Activated CD4-positive, alpha-beta T cell treated with anti-CD3 and anti-CD28 coated beads, Interleukin-2, amount 50 U/mL, for 4 hours (primary cell): Measurements from ENCODE around the gene DYNLT5.
"Not testable (repeated sequence)": the region's sequence is repeated elsewhere in the genome, so short reads cannot be mapped to it uniquely, and the experiment has no call there.

ENCODE experiments used
- DNase-seq, 2 experiments: peaks; one replicate each; pipeline ENCODE4 v3.0.0-alpha.2; 2020

DYNLT5 gene

DNA sequence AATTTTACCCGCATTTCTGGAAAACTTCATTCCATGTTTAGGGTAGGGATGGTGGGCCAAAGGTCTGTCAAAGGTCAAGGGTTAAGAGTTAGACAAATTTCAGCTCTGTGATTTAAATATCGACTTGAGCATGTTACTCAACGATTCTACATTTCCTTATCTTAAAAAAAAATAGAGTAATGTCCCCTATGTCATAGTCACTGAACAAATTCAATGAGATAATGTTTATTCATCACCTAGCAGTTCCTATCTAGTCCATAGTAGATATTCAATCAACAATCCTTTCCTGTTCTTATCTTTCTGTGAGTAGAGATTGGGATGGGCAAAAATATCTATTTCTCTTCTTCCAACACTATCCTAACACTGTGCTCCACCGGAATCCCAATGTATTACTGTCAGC lies 1.1 kb upstream of the DYNLT5 start:
- no peak for DNase-seq

DNA sequence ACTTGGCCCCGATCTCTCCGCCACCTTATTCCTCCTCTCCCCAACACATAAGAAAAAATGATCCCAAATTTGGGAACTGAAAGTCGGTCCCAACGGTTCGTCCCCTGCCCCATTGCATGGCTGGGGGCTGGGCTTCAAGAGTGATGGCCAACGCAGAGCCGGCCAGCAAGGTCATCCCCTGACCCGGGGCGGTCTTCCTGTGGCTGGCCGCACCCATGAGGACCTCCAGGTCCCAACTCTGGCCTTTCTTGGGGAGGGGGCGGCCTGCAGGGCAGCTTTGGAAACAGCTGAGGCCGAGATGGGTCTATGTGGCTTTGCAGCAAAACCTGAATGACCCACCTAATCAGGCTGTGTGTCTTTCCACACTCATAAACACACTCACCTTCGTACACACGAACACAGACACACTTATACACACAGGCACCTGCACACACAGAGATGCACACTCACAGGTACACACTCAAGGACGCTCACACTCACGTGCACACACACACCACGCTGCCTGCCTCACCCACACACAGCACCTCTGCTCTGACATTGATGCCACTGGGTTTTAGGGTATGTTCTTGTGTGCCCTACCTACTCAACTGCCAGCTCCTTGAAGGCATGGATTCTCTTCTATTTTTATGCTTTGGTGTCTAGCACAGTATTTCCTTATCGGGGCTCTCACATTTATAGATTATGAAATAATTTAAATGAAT lies 562 bp downstream of the DYNLT5 start:
- no peak for DNase-seq

DNA sequence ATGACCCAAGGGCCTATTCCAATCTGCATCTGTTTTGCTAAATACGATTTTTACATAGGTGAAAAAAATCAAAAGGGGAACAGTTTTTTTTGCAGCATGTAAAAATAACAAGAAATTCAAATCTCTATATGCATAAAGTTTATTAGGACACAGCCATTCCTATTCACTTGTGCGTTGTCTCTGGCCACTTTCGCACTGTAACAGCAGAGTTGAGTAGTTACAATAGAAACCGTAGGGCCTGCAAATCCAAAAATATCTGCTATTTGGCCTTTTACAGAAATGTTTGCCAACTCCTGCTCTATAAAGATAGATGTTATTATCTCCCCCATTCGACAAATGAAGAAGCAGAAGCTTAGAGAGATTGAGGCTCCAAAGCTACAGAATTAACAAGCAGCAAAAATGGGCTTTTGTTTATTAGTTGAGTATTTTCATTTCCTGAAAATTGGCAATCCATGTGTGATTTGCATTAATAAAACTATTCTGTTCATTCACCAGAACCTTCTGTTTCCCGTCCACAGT lies 5.5 kb downstream of the DYNLT5 start:
- no peak for DNase-seq

DNA sequence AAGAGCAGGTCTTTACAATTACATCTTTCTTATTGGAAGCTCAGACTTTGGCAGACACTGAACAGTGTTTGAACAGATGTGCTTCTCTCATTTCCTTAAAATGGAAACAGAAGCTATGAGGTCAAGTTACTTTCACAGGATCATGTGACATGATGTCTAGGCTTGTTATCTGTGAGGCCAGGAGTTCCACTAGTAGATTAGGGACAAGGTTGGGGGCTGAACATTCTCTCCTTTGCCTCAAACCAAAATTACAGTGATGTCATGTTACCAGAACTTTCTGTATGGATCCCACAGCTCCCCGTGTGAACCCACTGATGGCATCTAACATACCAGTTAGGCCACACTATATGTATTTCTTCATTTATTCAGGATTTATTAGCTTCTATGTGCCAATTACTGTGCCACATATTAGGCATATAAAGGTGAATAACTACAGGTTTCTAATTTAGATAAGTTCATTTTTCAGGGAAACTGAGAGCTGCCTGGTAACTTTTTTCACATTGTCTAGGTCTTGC lies 6.0 kb downstream of the DYNLT5 start:
- no peak for DNase-seq

DNA sequence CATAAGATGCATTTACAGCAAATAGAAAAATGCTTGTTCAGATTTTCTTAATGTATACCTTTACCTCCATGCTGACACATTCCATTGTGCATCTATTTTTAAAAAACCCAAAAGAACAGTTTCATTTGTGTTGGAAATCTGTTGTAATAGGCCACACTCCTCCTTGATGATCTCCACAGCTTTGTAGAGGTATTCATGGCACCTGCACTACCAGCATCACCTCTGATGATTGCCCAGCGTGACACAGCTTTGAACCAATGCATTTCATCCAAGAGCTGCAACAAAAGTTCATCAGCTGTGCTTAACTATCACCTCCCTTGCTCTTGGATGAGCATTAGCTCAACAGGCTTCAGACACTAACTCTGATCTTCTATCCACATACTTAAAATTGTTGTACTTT lies 8.2 kb downstream of the DYNLT5 start:
- no peak for DNase-seq

DNA sequence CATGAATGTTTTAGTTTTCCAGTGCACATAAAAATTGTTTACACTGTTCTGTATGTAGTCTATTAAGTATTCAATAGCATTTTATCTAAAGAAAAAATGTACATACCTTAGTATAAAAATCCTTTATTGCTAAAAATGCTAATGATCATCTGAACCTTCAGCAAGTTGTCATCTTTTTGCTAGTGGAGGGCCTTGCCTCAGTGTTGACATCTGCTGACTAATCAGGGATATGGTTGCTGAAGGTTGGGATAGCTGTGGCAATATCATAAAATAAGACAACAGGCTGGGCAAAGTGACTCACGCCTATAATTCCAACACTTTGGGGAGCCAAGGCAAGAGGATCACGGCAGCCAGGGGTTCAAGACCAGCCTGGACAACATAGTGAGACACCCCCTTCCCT lies 9.0 kb downstream of the DYNLT5 start:
- no peak for DNase-seq

DNA sequence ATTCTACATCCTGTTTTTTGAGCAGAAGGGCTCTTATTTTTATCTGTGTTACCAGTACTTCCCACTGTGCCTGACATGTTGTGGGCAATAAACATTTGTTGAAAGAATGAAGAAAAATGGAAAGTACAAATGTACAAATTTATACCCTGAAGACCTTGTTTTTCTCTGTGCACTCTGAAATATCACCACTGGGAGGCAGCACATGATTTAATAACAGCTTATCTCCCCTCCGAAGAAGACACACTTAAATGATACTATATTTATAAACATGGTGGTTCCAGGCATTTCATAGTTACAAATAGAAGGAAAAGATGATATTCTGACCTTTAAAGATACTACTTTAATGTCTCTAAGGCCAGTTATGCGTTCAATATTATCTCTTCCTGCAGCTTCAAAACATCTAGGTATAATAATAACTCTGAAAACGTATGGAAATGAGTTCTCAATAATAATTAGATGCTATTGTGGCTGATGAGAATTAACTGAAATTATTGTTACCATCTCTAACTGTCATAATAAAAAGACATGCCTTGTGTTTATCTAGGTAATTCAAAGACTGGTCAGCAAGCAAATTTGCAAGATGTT lies 12.8 kb downstream of the DYNLT5 start:
- DNase-seq, result peak; percentile 45 to 54

DNA sequence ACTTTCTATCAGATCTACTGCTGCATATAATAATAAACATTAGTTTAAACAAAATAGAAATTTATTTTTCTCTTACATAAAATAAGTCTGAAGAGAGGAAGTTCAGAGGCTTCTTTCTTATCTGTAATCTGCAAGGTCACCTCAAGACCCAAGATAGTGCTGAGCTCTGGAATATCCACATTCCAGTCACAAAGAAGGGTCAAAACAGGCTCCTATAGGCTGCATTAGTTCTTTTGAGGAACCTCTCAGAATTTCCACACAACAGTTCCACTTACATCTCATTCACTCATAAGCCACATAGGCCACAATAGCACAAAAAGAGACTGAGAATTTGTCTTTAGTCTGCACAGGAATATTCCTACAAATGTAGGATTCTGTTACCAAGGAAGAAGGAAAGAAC lies 15.4 kb downstream of the DYNLT5 start:
- no peak for DNase-seq

DNA sequence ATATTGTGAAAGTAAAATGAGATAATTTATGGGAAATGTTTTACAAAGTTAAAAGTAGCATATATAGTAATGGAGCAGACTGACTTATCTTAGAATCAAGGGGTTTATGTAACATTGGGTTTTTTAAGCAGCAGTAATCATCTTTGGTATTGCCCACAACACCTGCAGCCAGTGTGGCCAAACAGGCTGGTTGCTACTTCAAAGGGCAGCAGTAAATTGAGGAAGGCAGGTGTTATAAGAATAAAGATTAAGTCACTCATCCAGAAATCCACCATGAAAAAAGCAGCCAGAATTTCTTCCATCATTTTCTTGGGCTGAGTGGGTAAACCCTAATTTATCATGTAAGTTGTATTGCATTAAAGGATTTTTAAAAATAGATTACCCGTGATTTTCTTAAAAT lies 16.7 kb downstream of the DYNLT5 start:
- DNase-seq, result no peak

DNA sequence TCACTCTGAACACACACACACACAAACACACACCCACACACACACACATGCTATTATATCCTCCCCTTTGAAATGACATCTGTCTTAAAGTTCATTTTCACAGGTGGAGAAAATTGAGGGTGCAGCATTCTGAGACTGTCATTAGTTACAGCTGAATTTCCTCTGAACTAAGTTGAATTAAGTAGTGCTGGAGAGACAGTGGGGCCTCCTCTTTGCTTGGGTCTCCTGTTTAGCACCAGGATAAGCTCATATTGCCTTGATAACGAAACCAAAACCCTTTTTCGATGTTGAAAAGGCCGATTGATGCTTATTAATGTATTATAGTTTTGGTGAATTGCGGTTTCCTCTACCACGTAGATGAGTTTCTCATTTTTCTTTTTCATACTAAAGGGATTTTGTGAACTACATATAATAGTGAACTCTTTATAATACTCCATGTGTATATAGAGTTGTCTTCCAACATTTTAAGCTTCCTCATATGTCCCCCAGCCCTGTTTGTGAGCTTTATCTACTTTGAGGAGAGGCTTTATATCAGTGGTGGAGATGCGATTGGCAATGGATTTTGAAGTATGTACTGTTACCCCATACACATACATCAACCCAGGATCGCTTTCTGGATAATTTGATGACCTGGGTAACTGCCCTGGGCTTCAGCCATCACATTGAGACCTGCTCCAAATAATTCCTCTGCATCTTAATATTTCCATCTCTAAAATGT lies 17.4 kb downstream of the DYNLT5 start:
- no peak for DNase-seq

DNA sequence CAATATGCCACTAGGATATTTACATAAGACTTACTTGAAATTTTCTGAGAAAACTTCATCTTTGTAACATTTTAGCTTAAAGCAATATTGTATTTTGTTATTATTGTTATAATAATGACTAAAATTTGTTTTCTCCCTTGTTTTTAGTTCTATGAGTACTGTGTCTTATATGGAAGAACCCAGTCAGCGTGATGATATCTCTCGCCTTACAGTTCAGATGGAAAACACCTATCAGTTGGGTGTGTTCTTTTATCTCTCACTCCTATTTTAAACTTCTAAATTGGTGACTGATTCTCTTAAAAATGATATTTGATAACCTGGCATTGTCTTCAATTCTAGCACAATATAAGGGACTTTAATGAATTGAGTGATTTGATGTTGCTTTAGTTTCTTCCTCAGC lies 18.0 kb downstream of the DYNLT5 start:
- no peak for DNase-seq

DNA sequence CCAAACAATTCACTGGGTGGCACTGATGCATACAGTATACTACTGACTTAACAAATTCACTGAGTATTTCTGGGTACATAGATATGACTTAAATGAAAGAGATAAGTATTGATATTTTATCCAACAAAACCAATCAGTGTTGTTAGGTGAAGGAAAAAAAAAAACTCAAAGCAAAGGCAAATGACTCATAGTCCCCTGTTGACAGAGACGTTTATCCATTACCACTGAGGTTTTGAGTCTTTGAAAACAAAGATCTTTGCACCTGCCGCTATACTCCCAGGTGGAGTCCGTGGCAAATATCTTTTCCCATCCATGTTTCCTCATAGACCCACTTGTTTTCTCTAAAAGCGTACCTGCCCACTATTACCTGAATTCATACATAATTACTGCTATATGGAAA lies 18.4 kb downstream of the DYNLT5 start:
- DNase-seq, result no peak

DNA sequence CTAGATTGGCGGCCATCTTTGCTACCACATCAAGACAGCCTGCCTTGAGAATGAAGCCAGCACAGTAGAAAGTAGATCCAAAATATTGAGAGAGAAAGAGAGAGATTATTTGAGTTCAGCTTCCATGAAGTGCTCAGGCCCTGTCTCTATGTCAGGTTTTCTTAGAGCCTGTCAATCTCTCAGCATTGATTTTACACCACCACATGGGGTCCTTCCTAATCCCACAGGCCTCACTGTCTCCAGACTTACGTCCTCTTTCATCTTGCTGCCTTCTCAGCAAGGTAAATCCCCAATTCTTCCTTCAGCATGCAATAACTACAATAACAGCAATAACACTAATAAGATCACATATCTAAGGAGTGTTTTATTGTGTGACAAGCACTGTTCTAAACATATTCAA lies 21.0 kb downstream of the DYNLT5 start:
- no peak for DNase-seq

DNA sequence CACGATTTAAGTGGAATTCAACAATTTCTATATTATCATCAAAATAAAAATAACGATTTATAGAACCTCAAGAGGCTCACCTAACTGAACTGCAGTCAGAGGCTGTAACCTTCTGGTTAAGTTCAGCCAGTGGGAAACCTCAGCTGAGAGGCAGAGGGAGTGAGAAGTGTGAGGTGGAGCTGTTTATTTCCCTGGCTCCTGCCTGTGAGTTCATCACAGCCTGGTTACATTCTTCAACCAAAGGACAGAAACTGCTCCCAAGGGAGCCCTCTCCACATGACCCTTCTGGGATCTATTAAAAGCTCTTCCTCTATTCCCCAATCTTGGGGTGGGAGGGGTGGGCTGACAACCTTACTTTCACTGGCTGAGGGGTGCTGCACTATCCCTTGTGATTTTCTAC lies 22.2 kb downstream of the DYNLT5 start:
- DNase-seq, result no peak

DNA sequence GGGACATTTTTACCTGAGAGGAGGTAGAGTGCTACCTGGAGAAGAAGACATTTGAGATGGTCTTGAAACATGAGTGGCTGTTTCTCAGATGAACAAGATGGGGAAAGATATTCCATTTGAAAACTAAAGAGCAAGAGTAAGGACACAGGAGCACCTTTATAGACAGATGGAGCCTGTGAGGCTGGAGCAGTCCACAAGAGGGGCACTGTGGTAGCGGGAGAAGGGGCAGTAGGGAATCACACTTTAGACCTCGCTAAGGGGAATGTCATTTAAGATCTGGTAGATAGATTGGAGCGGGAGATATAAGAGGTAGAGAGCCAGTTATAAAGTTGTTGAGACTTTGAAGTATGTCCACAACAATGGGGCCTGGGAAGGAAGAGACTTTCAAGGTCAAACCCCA lies 23.4 kb downstream of the DYNLT5 start:
- no peak for DNase-seq

DNA sequence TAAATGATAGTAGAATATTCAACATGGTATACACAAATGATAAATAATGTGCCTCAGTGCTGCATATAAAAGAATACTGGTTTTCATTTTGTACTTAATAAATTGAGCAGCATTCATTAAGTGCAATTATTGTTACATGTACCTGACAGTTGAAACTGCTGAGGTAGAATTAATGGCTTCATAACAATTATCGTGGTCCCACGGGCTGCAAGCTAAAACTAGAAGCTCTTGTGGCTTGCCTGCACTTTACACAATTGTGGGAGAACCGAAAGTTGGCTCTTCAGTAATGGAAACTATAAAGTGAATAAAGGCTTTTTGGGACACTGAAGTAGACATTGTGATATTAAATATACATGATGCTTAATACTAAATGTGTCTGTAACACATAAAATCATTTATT lies 25.6 kb downstream of the DYNLT5 start:
- no peak for DNase-seq

DNA sequence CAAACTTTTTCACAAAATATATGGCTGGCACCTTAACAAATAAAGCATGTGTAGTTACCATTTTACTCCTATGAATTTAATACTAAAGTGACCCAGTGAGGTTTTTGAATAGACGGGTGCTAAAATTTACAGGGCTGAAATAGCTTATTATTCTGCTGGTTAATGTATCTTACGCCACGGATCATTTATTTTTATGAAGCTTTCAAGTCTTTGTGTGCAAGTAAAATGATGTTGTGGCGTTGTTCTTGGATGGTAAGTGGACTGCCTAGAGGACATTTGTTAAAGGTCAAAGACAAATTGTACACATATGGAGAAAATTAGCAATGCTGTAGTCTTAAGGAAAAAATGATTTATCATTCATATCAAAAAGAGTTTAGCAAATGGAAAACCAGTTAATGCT lies 26.0 kb downstream of the DYNLT5 start:
- no peak for DNase-seq

DNA sequence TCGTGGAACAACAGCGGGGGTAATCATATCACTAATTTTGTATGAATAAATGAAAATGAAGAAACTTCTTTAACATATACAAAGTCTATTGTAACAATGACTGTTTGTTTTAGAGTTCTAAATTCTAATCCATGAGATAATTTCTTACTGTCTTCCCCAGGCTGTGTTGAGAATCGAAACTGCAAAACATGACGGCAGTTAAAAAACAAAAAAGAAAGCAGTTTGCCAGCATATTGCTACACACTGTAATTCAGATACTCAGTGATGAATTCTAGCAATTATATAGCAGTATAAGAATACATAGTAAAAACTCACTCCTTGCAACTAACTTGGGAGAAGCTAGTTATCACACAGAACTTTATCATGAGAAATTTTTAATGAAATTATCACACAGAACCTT lies 26.7 kb downstream of the DYNLT5 start:
- no peak for DNase-seq

DNA sequence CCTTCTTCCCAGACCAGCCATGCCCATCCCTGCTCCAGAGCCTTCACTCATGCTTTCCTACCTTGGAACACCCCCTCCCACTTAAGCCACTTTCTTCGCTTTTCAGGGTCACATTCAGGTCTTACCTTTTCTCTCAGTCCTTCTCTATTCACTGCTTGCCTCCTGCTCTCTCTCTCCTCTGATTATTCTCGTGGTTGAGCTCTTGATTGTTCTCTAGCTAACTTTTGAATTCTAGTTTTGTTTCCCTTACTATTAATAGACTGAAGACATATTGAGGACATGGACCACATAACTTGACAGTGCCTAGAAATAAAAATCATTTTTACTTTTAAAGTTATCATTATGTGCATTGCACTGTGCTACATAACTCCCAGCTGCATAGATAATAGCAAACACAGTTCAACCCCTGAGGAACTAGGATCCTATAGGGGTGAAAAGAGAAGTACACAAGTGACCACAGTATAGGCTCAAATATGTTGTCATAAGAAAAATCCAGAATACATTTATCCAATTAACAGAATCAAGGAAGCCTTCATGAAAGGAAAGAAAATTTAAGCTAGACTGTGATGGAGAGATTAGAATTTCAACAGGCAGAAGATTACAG lies 27.3 kb downstream of the DYNLT5 start:
- DNase-seq, result no peak

DNA sequence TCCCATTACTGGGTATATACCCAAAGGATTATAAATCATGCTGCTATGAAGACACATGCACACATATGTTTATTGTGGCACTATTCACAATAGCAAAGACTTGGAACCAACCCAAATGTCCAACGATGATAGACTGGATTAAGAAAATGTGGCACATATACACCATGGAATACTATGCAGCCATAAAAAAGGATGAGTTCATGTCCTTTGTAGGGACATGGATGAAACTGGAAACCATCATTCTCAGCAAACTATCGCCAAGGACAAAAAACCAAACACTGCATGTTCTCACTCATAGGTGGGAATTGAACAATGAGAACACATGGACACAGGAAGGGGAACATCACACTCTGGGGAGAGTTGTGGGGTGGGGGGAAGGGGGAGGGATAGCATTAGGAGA lies 33.5 kb downstream of the DYNLT5 start:
- DNase-seq, result not testable (repeated sequence)

DNA sequence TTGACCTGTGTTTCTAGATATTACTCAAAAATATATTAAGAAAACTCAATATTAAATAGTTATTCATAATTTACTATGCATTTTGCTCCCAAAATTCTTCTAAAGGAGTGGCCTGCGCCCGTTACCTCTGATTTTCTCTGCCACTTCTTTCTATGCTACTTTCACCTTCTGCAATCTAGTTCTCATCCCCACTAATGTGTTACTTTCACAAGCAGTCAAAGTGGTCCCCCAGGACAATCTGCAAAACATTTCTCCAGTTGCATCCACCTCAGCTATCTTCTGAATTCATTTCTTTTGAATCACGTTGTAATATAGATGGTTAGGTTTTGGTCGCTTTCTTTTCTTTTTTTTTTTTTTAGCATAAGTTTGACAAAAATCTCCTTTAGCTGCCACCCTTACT lies 35.4 kb downstream of the DYNLT5 start:
- DNase-seq, result no peak

DNA sequence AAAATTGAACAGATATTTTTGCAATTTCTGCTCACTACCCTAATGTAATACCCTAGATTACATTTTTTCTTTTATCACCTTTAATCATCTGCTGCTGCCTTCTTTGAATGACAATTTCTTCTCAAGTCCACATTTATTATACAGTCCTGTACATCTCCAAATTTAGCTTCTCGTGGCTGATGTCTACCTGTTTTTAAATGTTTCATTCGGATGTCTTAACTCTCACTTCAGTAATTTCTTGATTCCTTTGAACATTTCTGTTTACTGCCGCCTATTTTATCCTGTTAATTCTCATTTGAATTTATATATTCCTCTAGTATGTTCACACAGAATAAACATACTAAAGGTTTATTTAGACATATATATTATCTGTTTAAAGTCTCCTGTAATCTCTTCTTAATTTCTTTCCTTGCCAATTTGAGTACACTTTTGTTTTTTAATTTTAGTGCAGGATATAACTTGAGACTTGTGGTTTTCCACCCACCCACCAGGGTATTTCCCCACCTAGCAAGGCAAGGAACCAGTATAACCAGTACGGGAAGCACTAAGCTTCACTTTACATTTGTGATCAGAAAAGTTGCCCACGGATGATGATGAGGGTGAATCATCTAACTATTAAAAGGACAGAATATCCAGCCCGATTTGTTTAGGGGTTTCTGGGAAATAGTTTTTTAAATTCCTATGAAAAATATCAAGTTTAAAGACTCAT lies 36.1 kb downstream of the DYNLT5 start:
- peak; percentile 53 to 59 for DNase-seq
